Measurements from ENCODE around the gene CNGA4.

CNGA4 gene, protein sequence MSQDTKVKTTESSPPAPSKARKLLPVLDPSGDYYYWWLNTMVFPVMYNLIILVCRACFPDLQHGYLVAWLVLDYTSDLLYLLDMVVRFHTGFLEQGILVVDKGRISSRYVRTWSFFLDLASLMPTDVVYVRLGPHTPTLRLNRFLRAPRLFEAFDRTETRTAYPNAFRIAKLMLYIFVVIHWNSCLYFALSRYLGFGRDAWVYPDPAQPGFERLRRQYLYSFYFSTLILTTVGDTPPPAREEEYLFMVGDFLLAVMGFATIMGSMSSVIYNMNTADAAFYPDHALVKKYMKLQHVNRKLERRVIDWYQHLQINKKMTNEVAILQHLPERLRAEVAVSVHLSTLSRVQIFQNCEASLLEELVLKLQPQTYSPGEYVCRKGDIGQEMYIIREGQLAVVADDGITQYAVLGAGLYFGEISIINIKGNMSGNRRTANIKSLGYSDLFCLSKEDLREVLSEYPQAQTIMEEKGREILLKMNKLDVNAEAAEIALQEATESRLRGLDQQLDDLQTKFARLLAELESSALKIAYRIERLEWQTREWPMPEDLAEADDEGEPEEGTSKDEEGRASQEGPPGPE

DNA sequence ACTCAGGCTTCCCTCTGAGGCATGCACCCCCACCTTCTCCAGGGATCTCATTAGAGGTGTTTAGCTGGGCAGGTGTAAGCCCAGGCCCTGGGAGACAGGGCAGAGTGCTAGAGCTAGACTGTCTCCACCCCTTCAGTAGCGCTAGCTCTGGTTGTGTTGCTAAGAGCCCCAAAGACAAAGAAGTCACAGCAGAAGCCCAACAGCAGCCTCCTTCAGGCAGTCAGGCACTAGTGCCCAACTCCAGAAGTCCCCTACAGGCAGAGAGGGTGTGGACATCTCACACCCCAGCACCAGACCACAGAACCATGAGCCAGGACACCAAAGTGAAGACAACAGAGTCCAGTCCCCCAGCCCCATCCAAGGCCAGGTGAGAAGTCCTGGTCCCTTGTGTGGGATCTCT lies at the start of gene CNGA4:
CNGA4 (plus strand) TSS at position 188 of the 400 bp plus-strand sequence; CDS start at position 306, 118 bp downstream.
- DNase-seq, result no peak

DNA sequence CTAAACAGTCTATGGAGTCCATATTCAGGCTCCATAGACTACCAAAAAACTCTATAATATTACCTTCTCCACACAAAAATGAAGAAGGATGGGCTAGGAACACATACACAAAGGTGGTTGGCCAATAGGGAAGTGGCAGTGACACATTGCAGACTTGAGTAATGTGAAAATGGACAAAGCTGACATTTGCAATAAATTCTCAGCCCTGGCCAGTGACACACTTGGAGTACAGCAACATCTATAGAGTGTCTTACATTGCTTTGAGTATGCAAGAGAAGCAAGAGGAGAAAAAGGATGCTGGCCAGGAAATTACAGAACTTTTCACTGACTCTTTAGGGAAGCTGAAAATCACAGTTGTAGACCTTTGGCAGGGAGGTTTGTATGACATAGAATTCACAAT lies 47.1 kb upstream of the CNGA4 start:
- no peak for DNase-seq

DNA sequence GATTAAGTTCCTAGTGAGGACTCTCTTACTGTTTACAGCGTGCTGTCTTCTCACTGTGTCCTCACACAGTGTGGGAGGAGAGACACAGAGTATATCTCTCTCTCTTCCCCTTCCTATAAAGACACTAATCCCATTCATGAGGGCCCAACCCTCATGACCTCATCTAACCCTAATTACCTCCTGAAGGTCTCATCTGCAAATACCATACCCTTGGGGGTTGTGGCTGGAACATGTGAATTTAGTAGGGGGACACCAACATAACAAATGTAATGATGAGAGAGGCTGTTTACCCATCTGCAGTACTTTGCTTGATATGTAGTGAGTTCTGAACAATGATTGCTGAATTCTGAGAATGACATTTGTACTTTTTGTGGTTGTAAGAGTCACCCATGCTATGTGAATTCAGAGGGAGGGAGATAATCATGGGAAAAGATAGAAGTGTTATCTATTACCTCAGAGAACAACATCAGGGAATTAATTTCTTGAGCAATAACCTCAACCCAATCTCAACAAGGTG lies 44.8 kb upstream of the CNGA4 start:
- DNase-seq, result no peak

DNA sequence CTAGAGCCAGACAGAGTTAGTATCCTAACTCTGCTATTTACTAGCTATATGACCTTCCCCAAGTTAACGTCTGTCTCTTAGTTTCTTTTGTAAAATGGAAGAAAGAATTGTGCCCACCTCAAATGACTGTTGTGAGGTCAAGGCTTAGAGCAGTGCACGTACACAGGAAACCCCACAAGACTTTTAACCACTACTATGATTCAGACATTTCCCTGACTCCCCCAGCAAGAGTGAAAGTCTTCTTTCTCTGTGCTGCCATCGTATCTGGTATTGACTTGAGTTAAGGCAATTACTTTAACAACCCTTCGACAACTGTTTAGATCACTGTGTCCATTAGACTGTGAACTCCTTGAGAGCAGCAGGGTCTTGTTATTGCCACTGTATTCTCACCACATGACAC lies 42.5 kb upstream of the CNGA4 start:
- no peak for DNase-seq

DNA sequence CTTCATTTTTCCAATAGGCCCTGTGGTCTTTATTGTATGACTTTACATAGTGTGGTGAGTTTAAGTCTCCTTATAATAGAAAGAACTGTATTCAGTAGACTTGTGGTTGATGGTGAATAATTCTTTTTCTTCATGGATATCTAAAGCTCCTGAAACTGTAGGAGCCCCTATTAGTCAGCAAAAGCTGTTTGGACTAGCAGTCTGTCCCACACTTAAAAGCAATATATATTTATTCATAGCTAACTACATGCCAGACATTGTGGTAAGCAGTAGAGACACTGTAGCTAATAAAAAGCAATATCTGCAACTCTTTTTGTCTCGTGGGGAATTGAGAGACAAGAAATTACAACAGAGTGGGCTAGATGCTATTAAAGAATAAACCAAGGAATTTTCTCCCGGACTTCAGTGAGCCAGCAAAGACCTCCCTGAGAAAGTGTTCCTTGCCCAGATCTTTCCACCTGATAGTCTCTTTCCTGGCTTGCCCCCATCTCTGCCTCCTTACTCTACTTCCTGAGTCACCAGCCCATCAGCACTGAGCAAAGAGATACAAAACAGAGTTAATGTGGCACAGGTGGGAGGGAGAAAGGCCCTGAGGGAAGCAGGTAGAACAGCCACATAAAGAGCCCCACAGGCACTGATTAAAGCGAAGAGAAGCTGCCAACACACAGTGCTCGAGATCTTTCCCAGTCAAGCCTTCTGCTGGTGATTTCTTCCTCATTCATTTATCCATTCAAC lies 41.3 kb upstream of the CNGA4 start:
- no peak for DNase-seq

DNA sequence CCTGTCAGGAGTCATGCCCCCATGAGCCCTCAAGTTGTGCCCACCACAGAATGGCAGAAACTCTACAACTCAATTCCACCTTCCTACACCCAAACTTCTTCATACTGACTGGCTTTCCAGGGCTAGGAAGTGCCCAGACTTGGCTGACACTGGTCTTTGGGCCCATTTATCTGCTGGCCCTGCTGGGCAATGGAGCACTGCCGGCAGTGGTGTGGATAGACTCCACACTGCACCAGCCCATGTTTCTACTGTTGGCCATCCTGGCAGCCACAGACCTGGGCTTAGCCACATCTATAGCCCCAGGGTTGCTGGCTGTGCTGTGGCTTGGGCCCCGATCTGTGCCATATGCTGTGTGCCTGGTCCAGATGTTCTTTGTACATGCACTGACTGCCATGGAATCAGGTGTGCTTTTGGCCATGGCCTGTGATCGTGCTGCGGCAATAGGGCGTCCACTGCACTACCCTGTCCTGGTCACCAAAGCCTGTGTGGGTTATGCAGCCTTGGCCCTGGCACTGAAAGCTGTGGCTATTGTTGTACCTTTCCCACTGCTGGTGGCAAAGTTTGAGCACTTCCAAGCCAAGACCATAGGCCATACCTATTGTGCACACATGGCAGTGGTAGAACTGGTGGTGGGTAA lies 39.6 kb upstream of the CNGA4 start, which contains the start of gene OR52W1:
OR52W1 (plus strand) TSS at position 51 of the 637 bp plus-strand sequence; CDS start at position 51, 0 bp downstream.
- no peak for DNase-seq

DNA sequence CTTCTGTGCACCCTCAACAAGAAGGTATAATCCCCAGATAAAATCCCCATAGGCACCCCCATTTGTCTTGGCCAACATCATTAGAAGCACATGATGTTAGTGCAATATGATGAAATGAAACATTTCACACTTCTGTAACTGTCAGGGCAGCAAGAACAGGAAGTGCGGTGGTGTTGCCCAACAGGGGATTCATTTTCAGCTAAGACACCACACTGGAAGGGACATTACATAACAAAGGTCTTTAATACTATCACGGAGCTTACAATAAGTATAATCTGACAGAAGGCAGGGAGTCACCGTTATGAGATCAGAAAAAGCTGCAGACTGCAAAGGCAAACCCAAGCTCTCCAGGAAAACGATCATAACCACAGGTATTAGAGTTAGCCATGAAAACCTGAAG lies 37.9 kb upstream of the CNGA4 start:
- DNase-seq, result no peak

DNA sequence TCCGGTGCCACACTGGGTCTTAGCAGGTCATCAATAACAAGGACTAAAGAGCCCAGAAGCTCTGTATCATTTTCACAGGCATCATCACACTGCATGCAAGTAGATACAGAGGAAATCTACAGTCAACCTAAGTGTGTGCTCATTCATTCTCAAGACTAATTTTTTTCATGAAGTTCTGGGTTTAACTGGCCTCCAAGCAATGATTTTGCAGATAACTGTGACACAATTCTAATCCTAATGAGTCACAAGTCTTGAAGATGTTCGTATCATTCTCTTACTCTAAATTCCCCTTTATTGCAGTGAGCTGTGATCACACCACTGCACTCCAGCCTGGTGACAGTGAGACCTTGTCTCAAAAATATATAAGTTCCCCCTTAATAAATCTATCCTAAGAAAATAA lies 37.4 kb upstream of the CNGA4 start:
- DNase-seq, result no peak

DNA sequence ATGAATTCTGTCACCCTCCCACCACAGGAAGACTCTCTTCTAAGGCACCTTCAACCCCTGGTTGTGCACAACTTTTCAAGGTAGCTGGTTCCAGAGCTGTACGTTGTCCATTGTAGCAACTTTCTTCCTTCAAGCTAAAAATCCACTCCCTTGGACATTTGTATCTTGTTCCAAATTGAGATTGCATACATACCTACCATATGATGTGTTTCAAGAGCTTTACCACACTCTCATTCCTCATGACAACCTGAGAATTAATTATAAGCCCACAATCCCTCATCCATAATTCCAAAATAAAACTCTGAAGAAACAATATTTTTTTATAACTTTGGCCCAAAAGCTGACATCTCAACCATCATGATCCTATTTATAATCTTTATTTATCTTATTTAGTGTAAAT lies 36.8 kb upstream of the CNGA4 start:
- no peak for DNase-seq

DNA sequence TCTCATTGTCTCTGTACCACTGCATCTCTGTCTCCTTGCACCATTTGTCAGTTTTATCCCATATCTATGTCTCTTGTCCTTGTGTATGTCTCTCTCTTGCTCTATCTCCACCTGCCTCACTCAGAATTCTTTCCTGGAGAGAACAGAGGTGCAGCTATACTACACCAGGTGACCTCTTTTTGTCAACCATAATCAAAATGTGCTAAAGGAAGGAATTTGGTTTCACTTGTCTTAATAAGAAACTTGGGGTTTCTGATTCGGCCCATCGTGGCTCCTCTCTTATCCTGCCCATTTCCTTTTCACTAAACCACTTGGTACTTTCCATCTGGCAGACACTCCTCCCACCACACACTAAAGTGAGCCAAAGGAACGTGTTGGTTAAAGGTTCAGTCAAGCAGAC lies 35.6 kb upstream of the CNGA4 start:
- DNase-seq, result no peak

DNA sequence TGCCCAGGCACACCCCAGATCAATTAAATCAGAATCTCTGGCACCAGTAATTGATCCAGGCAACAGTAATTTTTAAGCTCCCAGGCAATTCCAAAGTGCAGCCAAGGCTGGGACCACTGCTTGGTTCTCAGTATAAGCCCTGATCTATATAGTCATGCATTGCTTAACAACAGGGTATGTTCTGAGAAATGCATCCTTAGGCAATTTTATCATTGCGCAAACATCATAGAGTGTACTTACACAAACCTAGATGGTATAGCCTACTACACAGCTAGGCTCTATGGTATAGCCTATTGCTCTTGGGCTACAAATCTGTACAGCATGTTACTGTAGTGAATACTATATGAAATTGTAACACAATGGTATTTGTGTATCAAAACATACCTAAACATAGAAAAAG lies 34.2 kb upstream of the CNGA4 start:
- DNase-seq, result no peak

DNA sequence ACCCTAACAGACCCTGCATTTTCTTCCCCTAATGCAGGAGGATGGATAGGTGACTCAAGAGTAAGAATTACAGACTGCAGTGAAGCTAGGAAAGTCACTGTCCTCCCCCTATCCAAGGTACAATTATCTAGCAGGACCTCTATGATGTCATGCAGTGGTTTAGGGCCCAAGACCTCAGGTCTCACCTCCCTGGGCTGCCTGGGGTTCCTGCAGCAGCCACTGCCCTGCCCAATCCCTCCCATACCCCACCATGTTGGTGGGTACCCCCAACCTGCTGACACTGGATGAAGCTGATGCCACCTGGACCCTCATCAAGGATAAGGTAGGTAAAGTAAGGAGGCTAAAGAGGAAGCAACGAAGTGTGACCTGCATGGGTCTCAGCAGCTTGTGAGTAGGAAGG lies 33.5 kb upstream of the CNGA4 start, which contains the start of gene C11orf42:
C11orf42 (plus strand) TSS at position 192 of the 400 bp plus-strand sequence; CDS start at position 251, 59 bp downstream.
- no peak for DNase-seq

DNA sequence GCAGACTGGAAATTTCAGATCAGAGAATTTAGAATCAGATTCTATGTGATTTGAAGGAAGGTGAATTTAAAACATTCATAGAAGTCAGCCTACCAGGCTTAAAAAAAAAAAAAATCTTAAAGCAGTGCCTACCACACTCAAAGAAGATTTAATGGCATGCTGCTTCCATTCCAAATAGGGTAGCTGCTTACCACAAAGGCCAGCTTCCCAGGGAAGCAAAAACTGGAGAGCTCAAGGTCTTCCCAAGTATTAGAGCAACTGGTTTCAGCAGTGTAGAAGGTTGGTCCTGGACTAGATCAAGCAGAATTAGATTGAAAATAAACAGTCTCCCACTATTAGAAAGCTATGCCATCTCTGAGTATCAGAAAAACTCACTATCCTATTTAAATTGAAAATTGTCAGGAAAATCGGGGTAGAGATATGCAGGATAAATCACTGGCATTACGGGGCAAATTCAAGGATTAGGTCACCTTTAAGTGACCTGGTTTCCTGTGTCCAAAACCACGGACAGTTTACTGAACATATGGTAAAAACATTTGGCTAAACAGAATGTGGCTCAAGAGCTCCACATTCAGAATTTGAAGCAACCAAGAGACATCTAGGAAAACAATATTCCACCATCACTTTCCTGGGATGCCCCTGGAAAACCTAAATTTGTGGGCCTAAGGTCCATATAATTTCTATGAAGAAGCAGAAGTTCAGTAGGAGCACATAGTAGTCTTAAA lies 32.3 kb upstream of the CNGA4 start:
- DNase-seq, result no peak

DNA sequence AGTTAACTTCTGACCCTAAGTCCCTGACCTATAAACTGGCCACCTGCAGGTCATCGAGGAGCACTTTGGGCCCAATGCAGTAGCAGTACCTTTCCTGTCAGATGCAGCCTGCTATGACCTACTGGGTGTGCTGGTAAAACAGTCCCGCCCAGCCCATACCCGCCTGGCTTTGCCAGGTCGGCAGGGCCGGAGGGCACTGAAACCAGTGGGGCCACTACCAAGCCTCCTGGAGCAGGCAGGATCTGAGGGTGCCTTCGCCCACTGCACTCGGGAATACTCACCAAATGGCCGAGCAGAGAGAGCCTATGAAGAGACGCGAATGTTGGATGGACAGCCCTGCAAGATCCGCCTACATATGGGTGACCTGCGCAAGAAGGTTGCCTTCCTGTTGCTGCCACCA lies 29.1 kb upstream of the CNGA4 start:
- DNase-seq, result no peak

DNA sequence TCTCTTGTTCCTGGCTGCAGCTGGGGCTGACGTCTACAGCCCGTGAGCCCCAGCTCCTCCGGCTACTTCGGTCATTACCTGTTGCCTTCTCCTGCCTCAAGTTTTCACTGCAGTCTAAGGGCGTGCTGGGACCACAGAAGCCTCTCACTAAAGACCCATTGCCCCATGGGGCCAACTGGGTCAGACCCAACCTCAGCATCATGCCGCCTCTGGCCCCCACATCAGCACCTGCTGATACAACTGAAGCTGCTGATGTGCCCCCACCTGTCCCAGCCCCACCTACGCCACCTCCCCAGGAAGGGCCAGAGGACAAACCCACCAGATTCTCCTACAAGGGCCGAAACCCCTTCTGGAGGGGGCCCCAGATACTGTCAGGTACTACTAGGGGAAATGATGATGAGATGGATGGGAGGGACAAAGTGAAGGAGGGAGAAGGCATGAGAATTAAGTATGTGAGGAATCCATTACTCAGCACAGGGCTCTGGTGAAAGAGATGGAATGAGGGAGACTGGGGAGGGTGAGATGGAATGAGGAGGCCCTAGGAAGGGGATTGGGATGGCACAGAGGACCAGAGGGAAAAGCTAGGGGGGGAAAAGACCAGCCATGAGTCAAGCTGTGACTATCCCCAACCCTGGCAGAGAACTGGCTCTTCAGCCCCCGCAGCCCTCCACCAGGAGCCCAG lies 28.5 kb upstream of the CNGA4 start:
- no peak for DNase-seq

DNA sequence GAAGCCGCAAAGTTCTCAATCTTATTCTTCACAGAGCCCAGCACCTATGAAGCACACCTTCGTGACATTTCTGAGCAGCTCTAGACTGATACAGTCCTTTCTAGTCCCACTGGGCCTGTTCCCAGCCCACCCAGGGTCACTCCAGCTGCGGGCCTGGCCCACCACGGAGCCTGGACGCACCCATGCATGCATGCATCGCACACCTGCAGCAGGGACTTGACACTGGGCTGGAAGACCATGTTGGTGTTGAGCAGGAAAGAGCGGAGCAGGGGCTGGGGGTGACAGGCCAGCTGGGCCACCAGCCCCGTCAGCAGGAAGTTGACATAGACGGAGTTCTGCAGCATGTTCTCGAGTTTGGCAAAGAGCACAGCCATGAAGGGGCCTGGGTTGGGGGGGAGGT lies 24.4 kb upstream of the CNGA4 start:
- no peak for DNase-seq

DNA sequence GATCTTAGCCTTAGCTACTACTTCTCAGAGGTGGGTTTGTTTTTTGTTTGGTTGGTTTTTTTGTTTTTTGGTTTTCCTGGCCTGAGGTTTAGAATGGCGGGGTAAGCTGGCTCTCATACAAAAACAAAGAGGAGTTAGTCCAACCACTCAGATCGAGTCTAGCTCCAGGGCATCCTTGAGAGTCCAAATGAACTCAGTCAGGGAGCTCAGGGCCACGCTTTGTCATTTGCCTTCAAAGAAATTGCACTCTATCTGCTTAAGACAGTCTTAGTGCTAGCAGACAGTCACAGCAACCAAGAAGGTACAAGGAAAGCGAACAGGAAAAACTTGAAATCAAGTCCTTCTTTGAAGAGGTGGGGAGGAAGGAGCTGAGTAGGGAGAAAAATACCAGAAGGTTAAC lies 22.4 kb upstream of the CNGA4 start:
- DNase-seq, result no peak

DNA sequence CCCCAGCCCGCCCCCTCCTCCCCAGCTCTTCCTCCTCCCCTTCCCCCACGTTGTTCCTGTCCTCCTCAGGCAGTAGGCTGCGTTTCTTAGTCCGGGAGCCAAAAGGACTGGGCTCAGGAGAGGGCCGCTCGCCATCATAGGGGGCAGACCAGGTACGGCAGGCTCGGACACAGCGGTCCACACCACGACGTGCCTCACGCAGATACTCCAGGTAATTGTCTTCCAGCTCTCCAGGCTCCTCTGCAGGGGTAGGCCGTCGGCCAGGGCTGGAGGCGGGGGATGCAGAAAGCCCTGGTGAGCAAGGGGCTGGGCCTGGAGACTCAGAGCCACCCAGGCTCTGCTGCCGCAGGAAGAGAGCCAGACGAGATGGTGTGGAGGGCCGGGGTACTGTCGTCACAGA lies 21.2 kb upstream of the CNGA4 start:
- no peak for DNase-seq

DNA sequence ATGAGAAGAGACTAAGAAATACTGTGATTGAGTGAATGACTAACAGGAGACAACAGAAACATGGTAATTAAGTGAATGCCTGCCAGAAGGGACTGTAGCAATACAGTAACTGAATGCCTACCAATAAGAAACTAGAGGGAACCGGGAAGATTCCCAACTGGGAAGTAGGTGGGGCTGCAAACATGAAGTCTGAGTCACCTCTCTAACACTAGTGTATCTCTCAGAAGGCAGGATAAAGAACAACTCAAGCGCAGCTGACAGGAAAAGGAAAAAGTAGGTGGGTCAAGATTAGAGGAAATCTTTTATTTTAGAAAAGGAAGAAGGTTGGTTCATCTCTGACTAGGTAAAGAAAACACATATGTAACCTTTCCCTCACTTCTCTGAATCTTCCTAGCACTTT lies 19.5 kb upstream of the CNGA4 start:
- DNase-seq, result no peak

DNA sequence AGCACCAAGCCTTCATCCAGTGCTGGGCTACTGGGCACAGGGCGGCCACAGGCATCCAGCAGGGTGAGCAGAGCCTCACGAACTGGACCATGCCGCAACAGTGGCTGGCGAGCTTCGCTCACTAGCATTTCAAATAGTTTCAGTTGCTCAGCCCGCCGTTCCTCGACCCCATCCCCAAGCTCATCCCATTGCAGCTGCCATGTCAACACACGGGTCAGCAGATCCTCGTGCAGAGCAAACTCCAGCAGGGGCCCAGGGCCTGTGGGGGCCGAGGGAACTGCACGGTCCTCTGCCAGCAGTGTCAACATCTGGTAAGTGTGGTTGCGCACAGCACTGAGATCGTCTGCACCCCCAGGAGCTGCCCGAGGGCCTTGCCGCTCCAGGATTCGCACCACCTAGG lies 15.0 kb upstream of the CNGA4 start:
- no peak for DNase-seq

DNA sequence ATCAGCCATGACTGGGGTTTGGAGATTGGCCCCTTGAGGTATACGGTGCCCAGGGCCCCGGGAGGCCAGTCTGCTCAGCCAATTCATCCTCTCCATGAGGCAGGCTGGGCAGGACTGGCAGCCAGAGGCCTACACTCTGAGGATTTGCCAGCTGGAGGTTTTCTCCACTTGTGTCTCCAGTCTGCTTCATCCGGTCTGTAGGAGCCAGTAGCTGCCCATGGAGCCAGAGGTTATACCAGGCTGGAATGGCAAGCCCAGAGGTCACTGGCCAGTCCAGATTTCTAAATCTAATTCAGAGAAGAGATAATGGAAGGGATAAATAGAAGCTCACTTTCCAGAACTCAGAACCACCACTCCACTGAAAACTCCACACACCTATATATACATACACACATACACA lies 14.5 kb upstream of the CNGA4 start:
- DNase-seq, result no peak

DNA sequence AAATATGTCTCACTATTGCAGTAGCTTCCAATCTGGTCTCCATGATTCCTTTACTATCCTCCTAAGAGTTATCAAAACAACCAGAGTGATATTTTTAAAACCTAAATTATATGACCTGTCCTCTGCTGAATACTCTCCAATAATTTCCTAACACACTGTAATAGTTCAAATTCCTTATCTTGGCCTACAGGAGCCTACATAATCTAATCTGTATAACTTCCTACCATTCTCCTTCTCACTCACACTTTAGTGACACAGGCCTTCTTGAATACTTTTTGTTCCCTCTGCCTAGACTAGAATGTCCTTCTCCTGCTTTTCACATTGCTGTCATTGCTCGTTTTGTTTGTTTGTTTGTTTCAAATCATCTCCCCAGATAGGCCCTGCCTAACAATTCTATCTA lies 13.9 kb upstream of the CNGA4 start:
- no peak for DNase-seq

Data from NCI-H510A (cell line).